A549 (cell line): Measurements from ENCODE around the gene ITGA2. TPM values are rescaled to one million over a fixed set of nuclear protein-coding genes. Genes with fewer than 3 reads are reported as not detected.

ENCODE experiments used
- ATAC-seq, 2 experiments: fragments of 200-7000 bp in 1 of 2; fragments of >200 bp in 1 of 2; cut with Nextera tagmentation in 1 of 2; cut with Tn5 transposase in 1 of 2; 3 replicates each; pipeline versions ENCODE4 v1.8.0 to v1.9.1; 2018 to 2020; ENCODE audit warnings: mild to moderate bottlenecking in 1 of 2, moderate library complexity in 1 of 2
- CTCF ChIA-PET: fragments of 300-600 bp; sonication (Branson Sonifier 250); formaldehyde crosslinking; extraction: SDS; loops from one replicate; lab custom pipeline; 2021; ENCODE audit warnings: antibody characterized with exemption, inconsistent platforms; lab: Yijun Ruan, JAX
- POLR2A ChIA-PET: fragments of 350-600 bp; formaldehyde crosslinking; extraction: SDS; loops from one replicate; lab custom pipeline; 2021; ENCODE audit warnings: antibody characterized with exemption, inconsistent platforms; lab: Yijun Ruan, JAX
- DNase-seq, 2 experiments: peaks; one replicate each; pipeline versions ENCODE4 v3.0.0 to v3.0.0-alpha.2; 2011 to 2016; ENCODE audit warnings: low read depth in 1 of 2, low spot score in 1 of 2
- FAIRE-seq: peaks from 2 replicates; lab custom pipeline; 2011; peaks lifted over from hg19 to GRCh38; lab: Jason Lieb, UNC
- H3K27ac ChIP-seq, 2 experiments: fragments of >200 bp; sonication (Bioruptor Twin); formaldehyde crosslinking; 3 replicates each; pipeline ENCODE4 v1.5.1; 2016 to 2017
- H3K4me1 ChIP-seq: fragments of >200 bp; sonication (Bioruptor Twin); formaldehyde crosslinking; 3 replicates; pipeline ENCODE4 v1.6.1; 2016
- H3K4me2 ChIP-seq: fragments of >200 bp; sonication (Bioruptor Twin); formaldehyde crosslinking; 3 replicates; pipeline ENCODE4 v1.6.1; 2016
- H3K4me3 ChIP-seq: fragments of >200 bp; sonication (Bioruptor Twin); formaldehyde crosslinking; 3 replicates; pipeline ENCODE4 v1.5.1; 2016
- H3K9me3 ChIP-seq: fragments of >200 bp; sonication (Bioruptor Twin); formaldehyde crosslinking; 3 replicates; pipeline ENCODE4 v1.6.1; 2016
- BCL3 ChIP-seq: fragments of >200 bp; sonication (Bioruptor Twin); formaldehyde crosslinking; IDR thresholded peaks from 3 replicates; pipeline ENCODE4 v1.6.1; 2016
- BHLHE40 ChIP-seq: IDR thresholded peaks from 2 replicates; pipeline ENCODE4 v1.6.1; 2012; ENCODE audit warnings: low read depth, low read length, inconsistent platforms
- CBX8 ChIP-seq: fragments of 200-600 bp; sonication (generic); IDR thresholded peaks from 2 replicates; pipeline ENCODE4 v1.6.1; 2016
- CEBPB ChIP-seq, 2 experiments: fragments of >200 bp in 1 of 2; sonication (Bioruptor Twin) in 1 of 2; formaldehyde crosslinking in 1 of 2; IDR thresholded peaks; 2 replicates each; pipeline ENCODE4 v1.6.1; 2012 to 2016
- CHD2 ChIP-seq: fragments of 150-350 bp; IDR thresholded peaks from 2 replicates; pipeline ENCODE4 v1.6.1; 2014; ENCODE audit warnings: low read length; ENCODE audit not compliant: partially characterized antibody
- CHD4 ChIP-seq: fragments of 200-600 bp; sonication (generic); IDR thresholded peaks from 2 replicates; pipeline ENCODE4 v1.6.1; 2016; ENCODE audit warnings: antibody characterized with exemption, mild to moderate bottlenecking, borderline replicate concordance
- EHF ChIP-seq: fragments of 250-450 bp; sonication (Bioruptor Pico); IDR thresholded peaks from 2 replicates; pipeline ENCODE4 v1.5.0; 2020; ENCODE audit warnings: mild to moderate bottlenecking
- EHMT2 ChIP-seq: fragments of 200-600 bp; sonication (generic); IDR thresholded peaks from 2 replicates; pipeline ENCODE4 v1.6.1; 2016; ENCODE audit warnings: antibody characterized with exemption, low read depth, mild to moderate bottlenecking, moderate library complexity
- EP300 ChIP-seq, 2 experiments: fragments of >200 bp; sonication (Bioruptor Twin); formaldehyde crosslinking; IDR thresholded peaks; 2 replicates in 1 of 2; 3 replicates in 1 of 2; pipeline ENCODE4 v1.6.1; 2016 to 2017
- FOSL2 ChIP-seq, 2 experiments: fragments of 450-650 bp in 1 of 2; fragments of >200 bp in 1 of 2; sonication (Bioruptor Twin) in 1 of 2; formaldehyde crosslinking; IDR thresholded peaks; 2 replicates each; pipeline versions ENCODE4 v1.5.0 to v1.6.1; 2016 to 2020; ENCODE audit warnings: mild to moderate bottlenecking in 1 of 2, moderate library complexity in 1 of 2
- GATA3 ChIP-seq: IDR thresholded peaks from 2 replicates; pipeline ENCODE4 v1.6.1; 2012; ENCODE audit warnings: borderline replicate concordance
- HES2 ChIP-seq: fragments of >200 bp; sonication (Bioruptor Twin); formaldehyde crosslinking; IDR thresholded peaks from 2 replicates; pipeline ENCODE4 v1.6.1; 2016
- HOXA7 ChIP-seq: fragments of 250-450 bp; sonication (Bioruptor Pico); IDR thresholded peaks from 2 replicates; pipeline ENCODE4 v1.5.0; 2020; ENCODE audit warnings: mild to moderate bottlenecking, moderate library complexity
- HOXB13 ChIP-seq: fragments of 250-450 bp; sonication (Bioruptor Pico); IDR thresholded peaks from 2 replicates; pipeline ENCODE4 v1.5.0; 2020; ENCODE audit warnings: low read depth, mild to moderate bottlenecking, moderate library complexity
- HOXB5 ChIP-seq: fragments of 250-450 bp; sonication (Bioruptor Pico); IDR thresholded peaks from 2 replicates; pipeline ENCODE4 v1.5.0; 2020; ENCODE audit warnings: mild to moderate bottlenecking, moderate library complexity
- KDM1A ChIP-seq: fragments of 200-600 bp; sonication (generic); IDR thresholded peaks from 2 replicates; pipeline ENCODE4 v1.6.1; 2016; ENCODE audit warnings: low read depth, mild to moderate bottlenecking
- KDM5A ChIP-seq: fragments of 200-600 bp; sonication (generic); IDR thresholded peaks from 2 replicates; pipeline ENCODE4 v1.6.1; 2016; ENCODE audit warnings: antibody characterized with exemption, mild to moderate bottlenecking
- MAZ ChIP-seq: fragments of 150-350 bp; IDR thresholded peaks from 2 replicates; pipeline ENCODE4 v1.6.1; 2014; ENCODE audit warnings: antibody characterized with exemption, low read depth, low read length, borderline replicate concordance
- NPAS2 ChIP-seq: fragments of 250-450 bp; sonication (Bioruptor Pico); IDR thresholded peaks from 2 replicates; pipeline ENCODE4 v1.8.0; 2022; ENCODE audit warnings: mild to moderate bottlenecking, moderate library complexity, borderline replicate concordance
- NR3C1 ChIP-seq: fragments of >200 bp; sonication (Bioruptor Twin); formaldehyde crosslinking; IDR thresholded peaks from 3 replicates; pipeline ENCODE4 v1.6.1; 2017
- PBX3 ChIP-seq: IDR thresholded peaks from 2 replicates; pipeline ENCODE4 v1.6.1; 2012
- RFX5 ChIP-seq: fragments of 450-650 bp; IDR thresholded peaks from 2 replicates; pipeline ENCODE4 v1.7.1; 2014; ENCODE audit warnings: antibody characterized with exemption, mild to moderate bottlenecking, moderate library complexity
- SREBF2 ChIP-seq: fragments of 450-650 bp; IDR thresholded peaks from 2 replicates; pipeline ENCODE4 v1.6.1; 2014; ENCODE audit warnings: mild to moderate bottlenecking, moderate library complexity
- ZSCAN20 ChIP-seq: fragments of 250-450 bp; sonication (Bioruptor Pico); IDR thresholded peaks from 2 replicates; pipeline ENCODE4 v1.8.0; 2022; ENCODE audit warnings: mild to moderate bottlenecking, moderate library complexity
- WGBS: methylation state at CpG from one replicate; pipeline ENCODE4 v1.1.6; 2017; ENCODE audit errors: missing lambda C conversion rate; 5-methylcytosine and 5-hydroxymethylcytosine counted together
- polyA plus RNA-seq, 4 experiments: library from polyadenylated mRNA; depleted of rRNA in 3 of 4; stranded (reverse); fragments of >200 nt; fragmentation: RNase III in 1 of 4; extraction: RNeasy Plus Mini Kit Qiagen cat#74134 plus additional on column Dnase treatment in 1 of 4; gene quantifications; 2 replicates in 3 of 4; 3 replicates in 1 of 4; pipeline ENCODE4 v1.2.3, GENCODE V29; 2011 to 2017

The ITGA2 gene
- polyA plus RNA-seq, 2 of the 4 experiments (the other 2 are of a cell fraction) = 8.5 to 28.0 TPM

- peak; percentile 13 for FAIRE-seq
These were observed 18.0 kb downstream of the ITGA2 start for GRCh38 chr5:53006911-53007890.

GRCh38 chr5:53008751-53009150 lies 19.6 kb downstream of the ITGA2 start:
- peak overlapping the region in 1 of 2 experiments; percentile 57; a peak in 3 of 6 replicates for H3K27ac ChIP-seq
- no peaks in the 10 kb centered on the region for H3K9me3 ChIP-seq
- POLR2A ChIA-PET = no interaction called here
- peaks cover 61% of the 10 kb centered on the region for H3K4me1 ChIP-seq
- DNase-seq (peak; percentile 25 to 33), ATAC-seq (peak; percentile 76 to 78; a peak in 5 of 6 replicates)
- no peak for TF ChIP-seq CHD4
- TF ChIP-seq FOSL2 (IDR thresholded peaks at IDR 0.05) = 0 out of 2 replicates have a peak, but pooled peaks have one; percentile 20
- peak; percentile 61 for TF ChIP-seq FOSL2 (CRISPR knock-in tag; IDR thresholded peaks at IDR 0.05)
- no peak for TF ChIP-seq ZSCAN20 (CRISPR knock-in tag)
- no peak for TF ChIP-seq KDM5A
- no peak for TF ChIP-seq MAZ
- TF ChIP-seq HES2 = no peak
- TF ChIP-seq BHLHE40 = no peak
- no peak for TF ChIP-seq CHD2
- TF ChIP-seq, all 56 proteins: peak for 1
- no peak for FAIRE-seq
- WGBS = 7% methylated on average over 1 of the region's 1 CpG
- CTCF ChIA-PET = interaction anchor here (1.3 kb wide), 1 partner anchor 104 kb away, joined by 3 read pairs; no protein-coding TSS in a partner anchor
- H3K4me3 ChIP-seq = no peak overlapping the region
- H3K4me2 ChIP-seq = peak overlapping the region; percentile 33

More at GRCh38 chr5:53006911-53007890, 18.0 kb downstream of the ITGA2 start:
- DNase-seq = no peak
- H3K4me2 ChIP-seq = peak overlapping the region; percentile 38; the same call in 2 of the 3 replicates
- H3K4me3 ChIP-seq = no peak overlapping the region
- H3K27ac ChIP-seq = peak overlapping the region; percentile 12 to 51; a peak in 3 of 6 replicates
- ATAC-seq = no peak
- WGBS = 54% methylated on average over 4 of the region's 4 CpGs
- H3K4me1 ChIP-seq = peaks cover 62% of the 10 kb centered on the region
- ChIA-PET POLR2A (no interaction called here), CTCF (interaction anchor here (0.8 to 1.6 kb wide), 3 partner anchors 9 to 85 kb away, joined by 3 read pairs; no protein-coding TSS in a partner anchor)
- TF ChIP-seq GATA3 (no peak), HOXB13 (CRISPR knock-in tag) (no peak), SREBF2 (no peak), NR3C1 (no peak), EHF (CRISPR knock-in tag) (no peak), KDM5A (no peak), CEBPB (IDR thresholded peaks at IDR 0.05) (no peak), CHD2 (no peak), HOXB5 (CRISPR knock-in tag) (no peak), RFX5 (no peak), HOXA7 (CRISPR knock-in tag) (no peak), CHD4 (no peak), CBX8 (no peak), EHMT2 (no peak), KDM1A (no peak), BCL3 (no peak), EP300 (IDR thresholded peaks at IDR 0.05) (no peak), PBX3 (no peak), NPAS2 (CRISPR knock-in tag) (no peak)
- H3K9me3 ChIP-seq = no peaks in the 10 kb centered on the region
